Measurements from ENCODE around the gene TBX20.

Gene TBX20, protein sequence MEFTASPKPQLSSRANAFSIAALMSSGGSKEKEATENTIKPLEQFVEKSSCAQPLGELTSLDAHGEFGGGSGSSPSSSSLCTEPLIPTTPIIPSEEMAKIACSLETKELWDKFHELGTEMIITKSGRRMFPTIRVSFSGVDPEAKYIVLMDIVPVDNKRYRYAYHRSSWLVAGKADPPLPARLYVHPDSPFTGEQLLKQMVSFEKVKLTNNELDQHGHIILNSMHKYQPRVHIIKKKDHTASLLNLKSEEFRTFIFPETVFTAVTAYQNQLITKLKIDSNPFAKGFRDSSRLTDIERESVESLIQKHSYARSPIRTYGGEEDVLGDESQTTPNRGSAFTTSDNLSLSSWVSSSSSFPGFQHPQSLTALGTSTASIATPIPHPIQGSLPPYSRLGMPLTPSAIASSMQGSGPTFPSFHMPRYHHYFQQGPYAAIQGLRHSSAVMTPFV

DNA sequence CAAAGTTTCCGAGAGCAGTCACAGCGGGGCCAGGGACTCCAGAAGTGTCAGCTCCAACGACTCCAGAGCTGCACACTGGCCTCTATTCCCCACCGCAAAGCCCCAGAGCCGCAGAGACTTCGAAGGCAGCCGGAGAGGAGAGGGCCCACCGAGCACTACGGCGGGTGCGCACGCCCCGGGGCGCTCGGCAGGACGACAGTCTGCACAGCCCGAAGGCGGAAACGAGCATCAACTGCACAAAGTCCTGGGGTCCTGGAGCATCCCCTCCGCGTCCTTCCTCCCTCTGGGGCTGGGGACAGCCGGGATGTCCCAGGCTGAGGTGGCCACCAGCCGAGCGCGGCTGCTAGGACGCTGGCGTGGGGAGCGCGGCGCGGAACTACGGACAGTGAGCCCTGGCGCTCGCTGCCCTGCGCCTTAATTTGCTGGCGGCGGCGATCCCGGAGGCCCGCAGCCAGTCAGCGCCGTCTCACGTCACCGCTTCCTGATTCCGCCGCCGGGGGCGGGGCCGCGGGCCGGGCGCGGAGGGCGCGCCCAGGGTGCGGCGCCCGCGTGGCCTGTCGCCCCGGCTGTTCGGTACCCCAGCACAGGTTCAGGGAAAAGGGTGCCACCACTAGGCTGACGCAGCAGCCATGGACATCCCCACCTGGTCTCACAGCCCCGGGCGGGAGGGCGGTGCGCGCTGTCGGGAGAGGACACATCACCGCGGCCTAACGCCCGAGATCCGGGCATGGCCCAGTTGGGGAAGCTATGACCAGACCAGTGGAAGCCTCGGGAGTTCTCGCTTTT, at the start of gene TBX20:
Gene TBX20, minus strand, starts transcription at position 391 of the 786 bp plus-strand sequence. CDS start 480 bp downstream, outside the sequence.
- no peak for DNase-seq (ENCODE audit: low spot score)

DNA sequence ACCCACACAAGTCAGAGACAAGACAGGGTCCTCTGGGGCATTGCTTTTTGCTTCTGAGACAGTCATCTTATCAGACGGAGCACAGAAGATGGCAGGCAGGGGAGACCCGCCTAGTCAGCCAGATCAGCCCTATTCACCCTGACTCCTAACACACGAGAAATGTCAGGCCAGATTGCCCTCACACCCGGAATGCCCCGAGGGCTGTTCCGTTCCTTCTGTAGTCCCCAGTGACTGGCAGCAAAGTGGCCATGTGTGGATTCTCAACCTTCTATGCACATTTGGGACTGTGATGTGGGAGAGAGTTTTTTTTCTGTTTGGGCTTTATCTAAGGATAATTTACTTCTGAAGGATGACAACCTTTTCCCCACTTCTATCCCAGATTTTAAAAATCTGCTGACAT, 35.5 kb upstream of the TBX20 start:
- DNase-seq (ENCODE audit: low spot score): no peak

DNA sequence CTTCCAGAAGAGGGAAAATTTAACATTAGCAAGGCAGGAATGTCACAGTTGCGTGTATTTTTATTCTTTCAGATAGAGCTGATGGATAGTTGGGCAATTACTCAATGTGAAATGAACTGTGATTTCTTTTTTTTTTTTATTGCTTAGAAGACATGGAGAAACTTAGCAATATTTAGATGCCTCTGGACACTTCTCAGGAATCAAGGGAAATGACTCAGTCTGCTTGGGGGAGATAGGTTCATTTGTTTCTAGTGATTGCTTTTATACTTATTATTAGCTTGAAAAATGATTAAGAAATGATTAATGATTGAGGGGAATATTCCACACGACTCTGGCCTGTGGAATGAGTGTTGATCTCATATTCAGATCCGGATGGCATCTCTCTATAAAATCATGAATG, 33.1 kb upstream of the TBX20 start:
- DNase-seq (ENCODE audit: low spot score): no peak

DNA sequence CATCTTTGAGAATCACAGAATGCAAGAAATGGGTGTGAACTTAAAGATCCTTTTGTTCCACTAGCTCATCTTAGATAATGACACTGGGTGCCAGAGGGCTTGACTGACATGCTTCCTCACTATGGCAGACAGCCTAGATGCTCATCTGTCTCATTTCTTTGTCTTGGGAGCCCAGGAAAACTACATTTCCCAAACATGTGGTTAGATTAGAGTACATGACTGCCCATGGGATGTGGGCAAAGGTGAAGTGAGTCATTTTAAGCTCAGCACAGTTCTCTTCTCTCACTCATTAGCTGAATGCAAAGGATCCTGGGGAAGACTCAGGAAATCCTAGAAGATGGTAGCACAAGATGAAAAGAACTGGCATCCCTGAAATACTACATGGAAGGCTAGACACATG, 32.5 kb upstream of the TBX20 start:
- DNase-seq (ENCODE audit: low spot score): no peak

DNA sequence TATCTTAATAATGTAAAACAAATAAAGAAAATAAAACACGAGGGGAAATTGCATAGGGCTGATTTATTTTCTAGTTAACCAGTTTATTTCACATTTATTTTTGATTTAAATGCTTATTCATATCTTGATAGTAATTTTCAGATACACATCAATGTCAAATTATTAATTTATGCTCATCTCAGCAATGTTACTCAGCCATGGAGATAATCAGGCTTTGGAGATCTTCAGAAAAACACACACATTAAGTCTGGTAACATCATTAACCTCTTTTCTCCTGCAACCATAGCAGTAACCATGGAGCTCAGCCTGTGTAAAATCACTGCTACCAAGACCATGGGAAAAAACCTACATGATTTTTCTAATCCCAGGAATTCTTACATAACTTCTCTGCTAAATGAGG, 31.9 kb upstream of the TBX20 start:
- no peak for DNase-seq (ENCODE audit: low spot score)

DNA sequence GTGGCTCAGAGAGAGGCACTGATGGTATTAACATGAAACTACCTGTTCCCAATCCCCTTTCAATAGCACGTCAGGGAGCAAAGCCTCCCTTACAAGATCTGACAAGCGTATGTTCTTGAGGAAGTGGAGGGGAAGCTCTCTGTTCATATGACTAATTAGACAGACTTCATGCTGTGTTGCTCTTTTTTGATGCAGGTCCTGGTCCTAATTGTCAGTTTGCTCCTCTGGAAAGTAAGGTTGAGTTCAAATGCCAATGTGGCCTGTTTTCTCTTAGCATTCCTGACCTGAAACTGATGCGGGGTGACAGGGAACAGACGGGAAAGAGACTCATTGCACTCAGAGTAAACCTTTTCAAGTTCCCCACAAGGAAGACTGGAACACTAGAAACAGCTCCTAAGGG, 27.0 kb upstream of the TBX20 start:
- no peak for DNase-seq (ENCODE audit: low spot score)

DNA sequence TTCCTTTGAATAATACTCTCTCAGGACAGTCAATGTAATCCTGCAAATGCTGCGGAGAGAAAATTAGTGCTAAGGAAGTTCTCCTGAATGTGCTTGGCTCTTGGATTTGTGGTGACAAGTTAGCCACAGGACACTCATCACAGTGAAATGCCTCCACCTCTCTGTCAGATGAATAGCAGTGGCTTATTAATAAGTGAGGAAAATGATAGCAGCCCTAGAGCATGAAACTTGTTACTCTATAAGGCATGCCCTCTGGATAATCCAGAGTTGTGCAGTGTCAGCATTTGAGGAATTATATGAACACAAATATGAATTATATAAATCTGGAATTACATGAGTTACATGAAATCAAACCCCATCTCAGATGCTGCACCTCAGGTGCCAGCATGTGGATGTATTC, 23.5 kb upstream of the TBX20 start:
- no peak for DNase-seq (ENCODE audit: low spot score)

DNA sequence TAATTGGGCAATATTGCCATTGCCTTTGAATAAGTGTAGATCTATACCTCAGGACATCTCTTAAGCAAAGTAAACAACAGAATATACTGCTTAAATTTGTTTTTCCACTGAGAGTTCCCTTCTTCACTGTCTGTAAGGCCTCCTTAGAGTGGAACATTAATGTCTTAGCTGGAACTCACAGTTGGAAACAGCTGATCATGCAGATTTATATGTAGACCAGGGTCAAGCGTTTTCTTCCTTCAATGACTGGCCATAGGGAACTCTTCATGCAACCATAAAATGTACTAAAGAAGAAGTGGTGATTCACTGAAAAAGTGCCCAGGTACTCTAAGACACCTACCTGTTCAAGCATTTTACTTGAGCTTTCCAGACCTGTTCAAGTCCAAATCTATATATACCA, 18.3 kb upstream of the TBX20 start:
- no peak for DNase-seq (ENCODE audit: low spot score)

DNA sequence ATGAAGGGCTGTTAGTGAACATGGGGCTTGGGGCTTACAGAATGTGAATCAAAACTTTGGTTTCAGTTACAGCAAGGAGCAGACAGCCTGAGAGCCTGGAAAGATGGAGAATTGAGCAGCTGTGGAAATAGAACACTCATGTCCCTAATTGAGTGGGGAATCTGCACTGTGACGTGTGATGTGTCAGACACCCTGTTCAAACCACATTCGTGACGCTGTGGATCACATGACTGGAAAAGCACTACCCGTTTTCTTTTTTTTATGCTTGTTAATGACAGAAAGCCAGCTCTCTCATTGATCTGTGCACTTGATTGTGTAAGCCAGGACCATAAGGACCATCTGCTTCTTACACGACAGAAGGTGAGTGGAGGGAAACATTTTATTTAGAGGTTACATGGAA, 15.1 kb upstream of the TBX20 start:
- DNase-seq (ENCODE audit: low spot score): no peak

DNA sequence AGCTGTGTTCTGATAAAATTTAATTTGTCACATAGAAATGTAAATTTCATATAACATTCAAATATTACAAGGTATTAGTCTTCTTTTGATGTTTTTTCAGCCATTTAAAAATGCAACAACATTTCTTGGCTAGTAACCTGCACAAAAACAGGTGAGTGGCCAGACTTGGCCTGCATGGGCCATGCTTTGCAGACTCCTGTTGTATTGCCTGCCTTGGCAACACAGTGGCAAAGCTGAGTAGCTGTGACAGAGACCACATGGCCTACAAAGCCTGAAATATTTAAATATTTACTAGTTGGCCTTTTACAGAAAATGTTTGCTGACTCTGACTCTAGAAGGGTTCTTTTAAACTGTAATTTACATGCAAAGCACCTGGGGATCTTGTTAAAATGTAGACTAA, 13.5 kb upstream of the TBX20 start:
- DNase-seq (ENCODE audit: low spot score): no peak

DNA sequence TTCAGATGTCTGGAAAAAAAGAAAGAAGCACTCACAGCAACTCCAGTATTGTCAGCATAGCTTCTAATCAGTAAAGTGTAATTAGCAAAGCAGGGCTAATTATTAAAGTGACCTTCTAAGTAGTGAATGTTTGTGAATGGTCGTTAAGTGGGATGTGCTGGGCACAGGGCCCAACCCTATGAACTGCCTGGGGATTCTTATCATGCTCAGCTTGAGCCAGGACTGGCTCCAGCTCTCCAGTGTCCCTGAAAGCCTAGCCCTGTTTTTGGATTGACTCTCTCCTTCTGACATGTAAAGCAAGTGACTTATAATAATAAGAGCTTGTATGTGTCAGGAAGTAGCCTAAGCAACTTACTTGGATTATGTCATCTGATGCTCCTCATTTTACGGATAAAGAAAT, 9.5 kb upstream of the TBX20 start:
- no peak for DNase-seq (ENCODE audit: low spot score)

DNA sequence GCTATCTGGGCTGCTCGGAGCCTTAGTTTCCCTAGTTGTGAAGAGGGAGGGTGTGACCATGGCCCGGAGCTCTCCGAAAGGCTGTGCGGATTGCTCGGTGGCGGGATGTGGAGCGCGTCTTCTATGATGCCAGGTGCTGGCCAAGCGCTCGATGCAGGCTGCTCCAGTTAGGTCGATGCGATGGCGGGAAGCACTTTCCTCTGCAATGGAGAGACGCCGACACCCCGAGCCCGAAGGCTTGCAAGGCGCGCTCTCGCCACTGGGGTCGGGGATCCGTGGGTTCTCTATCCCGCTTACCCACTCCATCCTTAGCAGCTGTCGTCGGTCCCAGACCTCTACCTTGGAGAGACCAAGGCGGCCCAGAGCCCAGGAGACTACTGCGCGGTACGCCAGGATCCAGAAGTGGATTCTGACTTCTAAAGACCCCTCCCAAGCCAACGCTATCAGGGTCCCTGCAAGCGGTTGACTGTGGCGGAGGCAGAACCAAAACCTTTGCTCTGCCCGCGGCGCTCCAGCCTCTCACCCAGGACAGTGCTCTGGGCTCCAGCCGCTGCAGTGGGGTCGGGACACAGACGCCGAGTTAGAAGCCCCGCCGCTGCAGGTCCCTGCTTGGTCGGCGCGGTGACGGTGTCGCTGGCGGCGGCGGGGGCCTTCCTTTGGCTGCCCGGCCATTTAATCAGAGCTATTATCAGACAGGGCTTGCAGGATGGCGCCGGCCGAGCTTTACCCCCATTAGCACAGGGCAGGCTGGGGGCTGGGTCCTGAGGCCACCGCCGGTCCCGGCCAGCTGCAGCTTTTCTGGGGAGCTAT, 7.8 kb upstream of the TBX20 start:
- no peak for DNase-seq (ENCODE audit: low spot score)

DNA sequence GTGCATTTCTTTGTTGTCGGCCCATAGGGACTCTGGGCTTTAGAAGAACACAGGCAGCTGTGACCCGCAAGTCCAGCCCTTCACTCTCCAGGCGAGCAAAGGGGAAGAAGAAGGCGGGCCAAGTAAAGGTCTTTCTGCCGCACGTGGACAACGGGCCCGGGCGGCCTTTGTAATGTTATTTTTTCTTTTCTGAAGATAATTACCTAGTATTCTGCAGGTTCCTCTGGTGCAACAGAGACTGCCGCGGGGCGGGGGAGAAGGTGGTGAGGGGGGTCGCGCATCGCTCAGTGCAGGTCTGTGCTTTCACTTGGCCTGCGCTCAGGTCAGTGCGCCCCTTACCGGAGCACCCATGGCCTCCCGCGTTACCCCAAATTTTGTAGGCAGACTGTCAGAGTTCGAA, 7.1 kb upstream of the TBX20 start:
- DNase-seq (ENCODE audit: low spot score): no peak

DNA sequence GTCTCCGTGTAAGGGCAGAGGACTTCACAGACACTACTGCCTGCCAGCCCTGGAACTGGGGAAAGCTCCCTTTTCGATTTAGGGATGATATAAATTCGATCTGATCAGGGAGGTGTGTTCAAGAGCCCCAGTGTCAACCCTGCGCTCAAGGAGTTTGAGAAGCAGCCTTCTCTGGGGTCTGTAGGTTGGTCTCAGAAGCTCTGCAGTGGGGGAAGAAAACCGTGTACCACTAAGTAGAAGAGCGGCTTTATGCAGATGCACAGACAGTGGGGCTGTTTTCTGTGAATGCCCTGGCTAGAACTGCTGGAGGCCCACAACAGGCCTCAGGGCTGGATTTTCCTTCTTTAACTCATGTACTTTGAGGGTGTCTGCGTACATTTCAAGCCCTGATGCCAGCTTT, 6.3 kb upstream of the TBX20 start:
- DNase-seq (ENCODE audit: low spot score): no peak

DNA sequence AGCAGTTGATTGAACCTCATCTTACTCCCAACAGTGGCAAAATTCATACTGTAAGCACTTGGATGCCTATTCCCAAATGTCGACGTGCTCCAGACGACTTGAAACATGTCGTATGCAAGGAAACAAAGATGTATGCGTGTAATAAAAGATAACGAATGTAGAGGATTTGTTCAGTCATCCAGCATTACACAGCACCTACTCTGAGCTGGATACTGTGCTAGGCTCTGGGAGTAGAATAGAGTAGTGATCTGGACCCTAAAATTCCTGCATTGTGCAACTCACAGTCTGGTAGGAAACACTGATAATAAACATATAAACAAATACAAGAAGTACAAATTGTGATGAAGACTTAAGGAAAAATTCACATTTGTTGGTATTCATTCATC, 5.6 kb upstream of the TBX20 start:
- DNase-seq (ENCODE audit: low spot score): no peak

DNA sequence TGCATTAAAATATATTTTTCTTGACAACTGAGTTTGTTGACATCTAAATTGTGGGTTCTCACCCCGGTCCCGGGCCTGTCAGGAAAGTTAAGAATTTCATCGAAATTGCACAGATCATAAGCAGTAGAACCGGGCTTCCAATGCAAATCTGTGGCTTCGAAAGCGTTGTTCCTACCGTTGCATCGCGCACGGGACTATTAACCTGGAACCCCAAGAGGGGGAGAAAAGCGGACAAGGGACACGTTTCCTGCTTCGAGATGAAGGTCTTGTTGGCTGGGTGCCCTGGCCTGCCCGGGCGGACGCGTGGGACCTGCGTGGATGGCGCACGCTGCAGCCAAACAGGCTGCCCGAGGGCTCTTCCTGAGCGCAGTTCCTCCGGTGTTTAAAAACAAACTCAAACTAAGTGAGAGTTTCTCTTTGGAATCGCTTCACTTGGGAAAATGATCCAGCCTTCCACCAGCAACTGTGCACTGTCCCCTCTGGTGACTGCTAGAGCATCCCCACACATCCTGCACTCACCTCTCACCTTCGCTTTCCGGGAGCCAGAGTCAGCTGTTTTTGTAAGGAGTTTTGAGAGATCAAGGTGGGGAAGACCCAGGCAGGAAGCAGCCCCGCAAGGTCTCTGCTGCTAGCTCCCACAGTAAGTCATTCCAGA, 5.1 kb upstream of the TBX20 start:
- no peak for DNase-seq (ENCODE audit: low spot score)

DNA sequence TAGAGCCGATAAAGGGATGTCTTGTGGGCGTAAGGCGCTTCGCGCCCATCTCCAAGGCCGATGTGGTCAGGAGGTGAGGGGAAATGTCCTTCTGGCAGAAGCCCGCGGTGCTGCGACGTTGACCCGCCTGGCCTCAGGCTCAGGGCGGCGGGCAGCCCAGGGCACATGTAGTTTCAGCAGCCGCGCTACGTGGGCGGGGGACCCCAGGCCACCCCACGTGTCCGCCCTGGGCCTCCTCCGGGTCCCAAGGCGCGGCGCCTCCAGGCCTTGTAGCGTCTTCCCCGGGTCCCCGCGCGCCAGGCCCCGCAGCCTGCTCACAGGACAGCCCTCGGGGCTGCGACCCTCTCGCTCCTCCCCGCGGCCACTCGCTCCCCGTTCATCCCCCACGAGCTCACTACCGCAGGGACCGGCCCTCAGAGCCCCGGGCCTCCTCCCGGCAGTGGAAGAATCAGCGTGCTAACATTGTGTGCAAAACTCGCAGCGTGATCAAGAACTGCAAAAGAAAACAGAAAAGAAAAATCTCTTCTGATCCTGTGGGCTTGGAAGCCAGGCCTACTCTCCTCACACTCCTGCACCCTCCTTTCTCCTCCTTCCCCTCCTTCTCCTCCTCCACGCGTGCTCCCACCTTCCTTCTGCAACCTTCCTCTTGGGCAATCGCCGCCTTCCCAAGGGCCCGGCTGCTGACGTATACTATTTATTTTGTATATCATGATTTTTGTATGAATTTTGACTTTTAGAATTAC, 4.4 kb upstream of the TBX20 start:
- no peak for DNase-seq (ENCODE audit: low spot score)

DNA sequence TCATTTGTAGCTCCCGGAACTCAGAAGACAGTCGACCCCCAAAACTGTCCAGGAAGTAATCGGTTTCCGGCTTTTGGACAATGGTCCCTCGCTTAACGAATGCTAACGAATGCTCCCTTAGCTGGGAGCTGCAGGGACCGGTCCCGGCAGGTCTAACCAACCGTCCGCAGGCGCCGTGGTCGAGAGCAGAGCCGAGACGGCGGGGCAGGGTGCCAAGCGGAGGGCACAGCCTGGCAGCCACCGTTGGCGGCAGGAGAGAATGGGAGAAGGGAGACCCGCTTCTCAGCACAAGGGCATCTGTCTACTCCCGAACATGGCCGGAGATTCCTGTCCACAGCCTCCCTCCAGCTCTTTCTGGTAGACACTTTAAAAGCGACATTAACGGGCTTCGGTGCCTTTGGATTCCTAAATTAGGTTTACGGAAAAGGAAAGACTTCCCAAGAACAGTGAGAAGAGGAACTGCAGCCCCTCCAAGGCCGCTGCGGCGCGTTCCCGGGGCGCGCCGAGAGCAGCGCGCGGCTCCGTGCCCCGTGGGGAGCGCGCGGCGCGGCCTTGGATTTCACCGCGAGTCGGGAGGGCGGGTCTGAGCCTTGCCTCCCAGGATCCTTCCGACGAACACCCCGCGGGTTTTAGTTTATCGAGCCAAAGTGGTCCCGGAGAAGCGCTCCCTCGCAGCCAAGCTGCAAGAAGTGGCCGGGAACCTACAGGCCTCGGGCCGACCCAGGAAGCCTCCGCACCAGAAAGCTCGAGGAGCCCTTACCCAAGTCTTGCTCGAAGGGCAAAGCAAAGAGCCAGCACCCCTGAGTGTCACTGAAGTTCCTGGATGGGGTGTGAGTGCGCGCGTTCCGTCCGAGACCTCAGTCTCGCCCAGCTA, 3.6 kb upstream of the TBX20 start:
- no peak for DNase-seq (ENCODE audit: low spot score)

DNA sequence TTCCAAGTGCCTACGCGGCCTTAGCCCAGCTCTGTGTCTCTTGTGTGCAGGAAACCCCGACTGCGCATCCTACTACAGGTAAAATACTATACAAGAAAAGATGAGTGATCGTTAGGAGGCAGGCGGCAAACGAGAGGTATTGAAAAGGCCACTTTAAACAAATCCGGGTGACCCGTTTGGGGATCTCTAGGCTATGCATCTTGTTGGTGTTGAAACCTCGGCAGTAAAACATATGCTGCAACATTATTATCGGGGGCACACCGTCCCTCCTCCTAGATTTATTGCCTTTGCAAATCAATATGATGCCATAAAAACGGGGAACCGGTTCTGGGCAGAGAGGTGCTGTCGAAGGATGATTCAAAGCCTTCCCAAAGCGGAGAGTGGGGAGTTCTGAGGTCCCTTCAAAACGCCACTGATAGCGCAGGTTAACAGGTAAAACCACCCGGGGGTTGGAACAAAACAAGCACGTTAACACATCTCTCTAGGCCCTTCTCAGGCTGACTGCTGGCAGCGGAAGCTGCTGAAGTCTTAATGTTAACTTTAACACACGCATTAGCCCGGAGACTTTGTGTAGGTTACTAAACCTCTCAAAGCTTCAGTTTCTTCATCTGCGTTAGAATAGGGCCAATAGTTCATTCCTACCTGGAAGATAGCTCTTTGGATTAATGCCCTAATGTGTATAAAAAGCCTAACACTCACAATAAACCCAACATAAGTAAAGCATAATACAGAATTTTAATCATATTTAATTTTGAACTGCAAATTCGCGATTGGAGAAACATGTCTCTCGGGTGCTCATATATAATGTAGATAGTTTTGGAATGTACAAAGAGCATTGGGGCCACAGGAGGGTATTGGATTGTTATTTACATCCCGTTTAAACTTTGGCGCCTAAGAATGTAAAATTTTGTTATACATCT, 2.6 kb upstream of the TBX20 start:
- no peak for DNase-seq (ENCODE audit: low spot score)
